ENCODE results near the gene SYCE1L.

- no peak for TF ChIP-seq GATA3 (IDR thresholded peaks at IDR 0.05; ENCODE audit: low read depth, low read length)
- no peak for TF ChIP-seq GATA2 (IDR thresholded peaks at IDR 0.05; ENCODE audit: low read depth, low read length)
Observed at GRCh38 chr16:77170805-77171204, 28.4 kb upstream of the SYCE1L start.
